T-helper 22 cell (primary cell): ENCODE measurements around the gene VANGL1.
"Not testable (repeated sequence)": the region's sequence is repeated elsewhere in the genome, so short reads cannot be mapped to it uniquely, and the experiment has no call there.

ENCODE experiments used
- DNase-seq: peaks from one replicate; pipeline ENCODE4 v3.0.0-alpha.2; 2020; ENCODE audit warnings: low read depth

Gene VANGL1

DNA sequence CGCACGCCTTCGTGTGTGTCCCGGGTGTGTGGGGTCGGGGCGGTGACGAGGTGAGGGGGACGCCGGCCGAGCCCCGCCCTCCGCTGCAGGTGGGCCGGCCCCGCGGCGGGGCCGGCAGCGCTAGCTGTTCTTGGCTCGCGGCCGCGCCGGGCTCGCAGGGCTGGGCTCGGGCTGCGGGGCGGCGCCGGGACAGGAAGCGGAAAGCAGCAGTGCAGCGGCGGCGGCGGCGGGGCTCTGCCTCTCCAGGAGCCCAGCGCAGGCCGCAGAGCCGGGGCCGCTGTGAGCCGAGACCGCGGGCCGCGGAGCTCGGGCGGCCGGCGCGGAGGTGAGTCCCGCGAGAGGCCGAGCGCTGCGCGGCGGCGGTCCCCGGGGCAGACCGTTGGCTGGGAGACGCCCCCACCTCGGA, at the start of gene VANGL1:
Gene VANGL1, plus strand, starts transcription at position 209 of the 406 bp plus-strand sequence. CDS start 9,444 bp downstream, outside the sequence.
- DNase-seq = no peak

DNA sequence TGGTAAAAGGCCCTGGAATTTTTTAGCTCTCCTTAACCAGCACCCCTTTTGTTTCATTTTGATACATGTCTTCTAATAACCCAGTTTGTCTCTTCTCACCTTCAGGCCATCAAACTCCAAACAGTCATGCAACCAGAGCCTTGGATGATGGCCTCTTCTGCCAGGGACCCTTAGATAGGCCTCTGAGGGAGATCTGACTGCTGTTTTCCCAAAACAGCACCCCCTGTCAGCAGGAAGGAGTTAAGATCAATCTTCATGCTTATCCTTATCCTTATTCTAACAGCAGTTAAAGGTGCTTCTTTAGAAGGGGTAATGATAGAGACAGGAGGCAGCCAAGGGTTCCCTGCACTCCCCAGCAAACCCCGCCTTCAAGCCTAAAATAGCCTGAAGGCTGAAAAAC, 49.5 kb upstream of the VANGL1 start:
- no peak for DNase-seq

DNA sequence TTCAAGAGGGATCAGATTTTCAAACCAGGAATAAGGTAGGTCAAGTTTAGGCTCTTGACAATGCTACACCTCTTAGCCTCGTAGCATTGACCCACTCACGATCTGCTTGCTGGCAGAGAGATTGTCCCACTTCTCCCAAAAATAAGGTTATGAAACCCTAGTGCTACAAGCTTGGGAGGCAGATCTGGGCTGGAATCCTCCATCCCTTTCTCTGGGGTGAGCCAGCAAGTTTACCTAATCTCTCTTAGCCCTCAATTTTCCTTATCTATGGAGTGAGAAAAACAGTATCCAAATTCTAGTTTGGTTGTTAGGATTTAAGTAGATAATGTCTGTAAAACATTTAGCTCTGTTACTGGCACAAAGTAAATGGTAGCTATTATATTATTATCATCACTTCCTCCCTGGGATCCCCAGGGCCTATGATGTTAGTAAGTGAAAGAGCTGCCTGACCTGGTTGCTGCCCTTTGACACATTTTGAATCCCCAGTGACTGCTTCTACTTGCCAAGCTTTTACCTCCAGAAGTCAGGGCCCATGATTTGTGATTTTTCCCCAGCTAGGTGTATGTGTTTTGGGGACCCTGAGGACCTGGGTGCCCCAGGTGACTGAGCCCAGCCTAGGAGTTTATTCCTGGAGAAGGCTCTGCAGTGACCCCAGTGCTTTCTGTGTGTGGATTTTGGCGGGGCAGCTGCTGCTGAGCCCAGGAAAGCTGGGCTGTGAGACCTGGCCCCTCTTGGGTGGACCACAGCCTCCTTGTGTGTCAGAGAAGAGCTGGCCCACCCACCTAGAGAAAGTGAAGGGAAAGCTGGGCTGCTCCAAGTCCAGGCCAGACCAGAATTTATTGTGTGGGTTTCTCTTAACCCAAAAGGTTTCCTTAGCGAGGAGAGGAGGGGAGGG, 48.2 kb upstream of the VANGL1 start:
- DNase-seq = no peak

DNA sequence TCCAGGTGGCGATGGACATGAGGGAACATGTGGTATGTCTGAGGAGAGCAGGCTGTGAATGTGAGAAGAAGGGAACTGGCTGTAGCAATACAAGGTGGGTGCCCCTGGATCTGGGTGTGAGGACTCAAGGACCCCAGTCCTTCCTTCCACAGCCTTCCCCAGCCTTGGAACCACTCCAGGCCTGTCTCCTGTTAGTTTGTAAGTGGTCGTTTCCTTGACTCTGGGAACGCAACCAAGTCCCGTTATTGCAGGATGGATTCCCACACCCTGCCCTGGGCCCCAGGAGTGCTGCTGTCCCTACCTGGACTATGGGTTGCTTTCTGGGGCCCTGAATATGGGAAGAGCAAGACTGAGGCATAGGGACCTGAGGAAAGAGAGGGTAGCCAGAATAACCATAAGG, 47.2 kb upstream of the VANGL1 start:
- no peak for DNase-seq

DNA sequence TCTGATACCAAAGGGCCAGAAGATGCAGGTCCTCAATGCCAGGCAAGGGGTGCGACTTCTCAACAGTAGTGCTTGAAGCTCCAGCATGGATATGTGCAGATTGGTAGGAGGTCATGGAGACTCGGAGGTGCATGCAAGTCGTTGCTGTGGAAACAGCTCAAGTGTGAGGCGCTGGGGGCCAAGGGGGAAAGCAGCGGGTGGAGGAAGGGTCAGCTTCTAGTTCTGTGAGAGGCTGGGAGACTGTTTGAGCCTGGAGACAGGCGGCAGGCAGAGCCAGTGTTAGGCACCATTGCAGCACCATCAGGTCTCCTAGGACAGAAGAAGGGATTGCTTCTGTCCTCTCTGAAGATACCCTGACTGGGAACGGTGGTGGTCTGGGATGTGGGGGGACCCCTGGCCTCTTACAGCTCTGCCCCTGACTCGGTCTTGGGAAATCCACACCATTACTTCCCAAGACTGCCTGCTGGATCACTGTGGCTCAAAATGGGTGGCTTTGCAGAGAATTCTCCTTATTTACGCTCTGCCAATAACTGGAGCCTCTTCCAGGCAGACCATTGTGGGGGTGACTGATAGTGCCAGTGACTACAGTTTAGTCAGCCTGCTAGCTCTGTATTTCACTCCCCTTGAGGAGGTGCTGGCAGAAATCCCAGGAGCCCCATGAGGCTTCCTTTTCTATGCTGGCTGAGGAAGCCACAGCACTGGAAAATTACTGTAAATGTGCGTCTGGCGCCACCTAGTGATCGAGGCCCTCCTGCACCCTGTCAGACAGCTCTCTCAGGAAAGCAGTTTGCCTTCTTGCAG, 46.3 kb upstream of the VANGL1 start:
- no peak for DNase-seq

DNA sequence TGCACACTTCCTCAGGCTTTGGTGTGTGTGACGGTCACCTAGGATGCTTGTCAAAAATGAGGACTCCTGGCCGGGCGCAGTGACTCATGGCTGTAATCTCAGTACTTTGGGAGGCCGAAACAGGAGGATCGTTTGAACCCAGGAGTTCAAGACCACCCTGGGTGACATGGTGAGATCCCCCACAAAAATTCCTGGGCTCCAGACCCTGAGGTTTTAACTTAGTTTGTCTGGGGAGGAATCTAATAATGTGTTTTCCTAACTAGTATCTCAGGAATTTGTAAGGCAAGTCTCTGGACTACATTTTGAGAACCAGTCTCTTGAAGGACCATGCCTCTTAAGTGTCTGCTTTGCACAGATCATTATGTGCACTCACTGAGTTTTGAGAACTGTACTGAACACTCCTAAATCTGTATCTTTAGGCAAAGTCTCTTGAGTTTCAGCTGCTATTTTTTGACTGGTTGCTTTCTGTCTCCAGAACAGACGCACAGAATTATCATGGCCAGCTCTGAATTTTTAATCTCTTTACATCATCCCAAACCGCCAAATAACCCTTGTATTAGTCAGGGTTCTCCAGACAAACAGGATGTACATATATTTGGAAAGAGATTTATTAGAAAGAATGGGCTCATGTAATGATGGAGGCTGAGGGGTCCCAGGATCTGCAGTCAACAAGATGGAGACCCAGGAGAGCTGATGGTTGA, 45.5 kb upstream of the VANGL1 start:
- DNase-seq = no peak

DNA sequence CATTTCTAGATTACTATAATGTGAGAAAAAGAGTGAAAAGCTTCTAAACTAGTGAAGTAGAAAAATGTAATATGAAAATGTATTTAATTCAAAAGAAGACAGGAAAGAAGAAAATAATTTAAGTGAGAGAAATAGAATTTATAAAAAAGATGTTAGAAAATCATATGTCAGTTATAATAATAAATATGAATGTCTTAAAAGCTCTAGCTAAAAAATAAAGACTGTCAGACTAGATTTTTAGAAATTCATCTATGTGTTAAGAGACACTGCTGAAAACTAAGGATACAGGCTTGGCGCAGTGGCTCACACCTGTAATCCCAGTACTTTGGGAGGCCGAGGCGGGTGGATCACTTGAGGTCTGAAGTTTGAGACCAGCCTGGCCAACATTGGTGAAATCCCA, 37.3 kb upstream of the VANGL1 start:
- DNase-seq = no peak

DNA sequence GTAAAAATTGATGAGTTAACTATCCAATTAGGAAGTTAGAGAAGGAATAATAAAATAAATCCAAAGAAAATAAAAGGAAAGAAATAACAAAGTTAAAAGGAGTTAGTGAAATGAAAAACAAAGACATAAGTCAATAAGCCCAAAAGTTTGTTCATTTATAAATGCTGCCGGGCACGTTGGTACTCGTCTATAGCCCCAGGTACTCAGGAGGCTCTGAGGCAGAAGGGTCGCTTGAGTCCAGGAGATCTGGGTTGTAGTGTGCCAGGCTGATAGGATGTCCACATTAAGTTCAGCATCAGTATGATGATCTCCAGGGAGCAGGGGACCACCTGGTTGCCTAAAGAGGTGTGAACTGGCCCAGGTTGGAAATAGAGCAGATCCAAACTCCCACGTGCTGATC, 35.5 kb upstream of the VANGL1 start:
- no peak for DNase-seq

DNA sequence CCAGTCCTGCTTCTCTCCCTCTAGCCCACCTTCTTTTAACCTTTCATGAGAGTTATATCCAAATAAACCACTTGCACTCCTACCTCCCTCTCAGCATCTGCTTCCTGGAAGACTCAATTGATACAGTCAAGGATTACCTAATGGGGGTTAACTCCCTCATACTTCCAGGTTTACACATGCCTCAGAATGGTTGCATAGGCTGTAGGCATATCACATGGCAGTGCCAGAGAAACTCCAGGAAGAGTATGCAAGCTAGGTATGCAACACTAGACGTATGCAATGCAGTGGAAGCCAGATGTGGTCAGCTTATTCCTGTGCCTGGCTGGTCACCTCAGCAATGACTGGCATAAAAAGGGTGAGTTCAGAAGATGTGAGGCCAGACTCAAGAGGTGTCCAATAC, 32.7 kb upstream of the VANGL1 start:
- DNase-seq = no peak

DNA sequence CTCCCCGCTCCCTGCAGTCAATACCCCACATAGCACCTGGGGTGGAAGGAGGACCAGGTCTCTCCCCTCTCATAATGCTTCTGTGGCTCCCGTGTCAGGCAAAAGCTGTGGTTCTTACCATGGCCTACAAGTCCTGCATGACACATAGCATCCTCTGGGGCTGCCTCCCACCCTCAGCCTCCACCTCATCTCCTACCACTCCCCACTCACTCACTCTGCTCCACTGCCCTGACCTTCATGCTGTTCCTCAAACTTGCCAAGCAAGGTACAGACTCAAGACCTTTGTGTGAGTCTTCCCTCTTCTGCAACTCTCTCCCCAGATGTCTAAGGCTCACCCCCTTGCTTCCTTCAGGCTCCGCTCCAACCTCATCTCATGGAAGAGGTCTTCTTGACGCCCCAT, 28.0 kb upstream of the VANGL1 start:
- DNase-seq = no peak

DNA sequence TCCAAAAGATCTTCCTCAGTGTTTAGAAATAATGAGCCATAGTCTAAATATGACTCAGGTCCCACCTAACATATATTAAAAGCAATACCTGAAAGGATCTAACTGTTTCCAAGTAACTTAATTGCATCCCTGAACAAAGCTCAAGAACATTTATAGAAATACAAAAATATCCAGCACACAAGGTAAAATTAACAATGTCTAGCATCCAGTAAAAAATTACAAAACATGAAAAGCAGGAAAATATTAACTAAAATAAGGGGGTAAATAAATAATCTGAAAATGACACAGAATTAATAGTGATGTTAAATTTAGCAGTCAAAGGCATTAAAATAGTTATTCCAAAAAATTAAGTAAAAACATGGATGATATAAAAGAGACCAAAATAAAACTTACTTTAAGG, 21.3 kb upstream of the VANGL1 start:
- DNase-seq = no peak

DNA sequence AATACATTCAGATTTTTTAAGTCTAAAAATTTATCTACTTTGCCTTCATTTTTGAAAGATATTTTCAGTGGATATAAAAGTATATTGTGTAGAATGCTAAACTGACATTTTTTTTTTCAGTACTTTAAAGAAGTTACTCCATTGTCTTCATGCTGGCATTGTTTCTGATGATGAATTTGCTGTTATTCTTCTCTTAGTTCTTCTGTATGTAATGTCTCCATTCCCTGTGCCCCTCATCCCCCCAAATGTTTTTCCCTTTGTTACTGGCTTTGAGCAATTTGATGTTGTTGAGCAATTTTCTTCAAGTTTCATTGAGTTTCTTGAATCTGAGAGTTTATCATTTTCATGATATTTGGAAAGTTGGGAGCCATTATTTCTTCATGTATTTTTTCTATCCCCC, 20.8 kb upstream of the VANGL1 start:
- DNase-seq = no peak

DNA sequence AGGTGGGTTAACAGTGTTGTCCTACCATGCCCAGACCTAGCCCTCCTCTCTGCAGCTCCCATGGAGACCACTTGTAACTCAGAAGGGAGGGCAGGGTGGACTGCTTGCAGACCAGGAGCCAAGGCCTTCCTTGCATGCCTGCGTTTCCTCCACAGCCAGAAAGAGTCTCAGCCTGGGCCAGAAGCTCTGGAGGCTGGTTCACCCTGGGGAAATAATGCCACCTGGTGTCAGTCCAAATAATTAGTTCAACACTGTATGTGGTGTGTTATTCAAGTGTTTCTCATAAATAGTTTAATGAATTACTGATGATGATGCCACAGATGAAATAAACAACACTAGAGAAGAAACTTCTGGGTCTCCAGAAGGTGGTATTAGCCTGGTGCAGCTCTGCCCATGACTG, 16.9 kb upstream of the VANGL1 start:
- no peak for DNase-seq

DNA sequence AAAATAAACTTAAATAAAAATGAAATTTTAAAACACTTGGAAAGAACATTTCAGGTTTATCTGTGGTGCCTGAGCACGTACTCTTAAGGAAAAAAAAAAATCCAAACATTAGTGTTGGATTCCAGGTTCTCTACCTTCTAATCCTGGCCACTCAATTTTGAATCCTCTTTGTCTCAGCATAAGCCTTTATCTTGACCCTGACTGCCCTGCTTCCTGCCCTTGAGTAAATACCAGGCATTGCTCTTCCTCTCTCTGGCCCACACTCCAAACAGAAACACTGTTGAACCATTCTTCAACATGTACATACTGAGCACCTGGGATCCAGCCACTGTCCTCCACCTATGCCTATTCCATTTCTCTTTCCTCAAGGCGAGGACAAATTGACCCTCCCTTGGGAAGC, 11.4 kb upstream of the VANGL1 start:
- DNase-seq = no peak

DNA sequence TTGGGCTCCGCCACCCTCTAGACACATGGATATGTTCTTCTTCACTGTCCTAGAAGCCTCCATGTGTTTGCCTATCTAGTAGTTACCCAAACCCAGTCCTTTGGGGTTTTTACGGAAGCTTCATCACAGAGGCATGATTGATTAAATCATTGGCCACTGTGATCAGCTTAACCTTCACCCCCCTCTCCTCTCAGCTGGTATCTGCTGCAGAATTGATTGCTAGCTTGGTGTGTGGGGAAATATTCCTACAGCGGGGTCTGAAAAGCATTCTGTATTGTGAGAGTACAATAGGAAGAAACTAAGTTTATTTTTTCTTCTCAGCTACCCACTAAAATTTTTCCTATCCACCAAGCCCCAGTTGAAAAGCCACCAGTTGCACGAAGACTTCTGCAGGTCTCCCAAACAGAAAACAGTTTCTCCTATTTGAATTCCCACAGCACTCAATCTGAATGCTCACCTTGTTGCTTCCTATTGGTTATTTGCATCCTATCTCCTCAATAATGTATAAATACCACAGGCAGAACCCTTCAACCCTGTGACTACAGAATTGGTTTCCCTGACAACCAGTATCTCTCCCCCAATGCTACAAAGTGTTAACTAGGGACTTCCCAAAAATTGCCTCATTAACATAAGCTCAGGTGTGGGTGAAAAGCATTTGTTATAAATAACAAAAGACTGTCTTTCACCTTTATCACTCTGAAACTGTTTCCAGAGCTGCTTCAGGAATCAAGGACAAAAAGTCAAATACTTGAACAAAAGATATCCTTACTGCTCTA, 9.3 kb upstream of the VANGL1 start:
- DNase-seq = no peak

DNA sequence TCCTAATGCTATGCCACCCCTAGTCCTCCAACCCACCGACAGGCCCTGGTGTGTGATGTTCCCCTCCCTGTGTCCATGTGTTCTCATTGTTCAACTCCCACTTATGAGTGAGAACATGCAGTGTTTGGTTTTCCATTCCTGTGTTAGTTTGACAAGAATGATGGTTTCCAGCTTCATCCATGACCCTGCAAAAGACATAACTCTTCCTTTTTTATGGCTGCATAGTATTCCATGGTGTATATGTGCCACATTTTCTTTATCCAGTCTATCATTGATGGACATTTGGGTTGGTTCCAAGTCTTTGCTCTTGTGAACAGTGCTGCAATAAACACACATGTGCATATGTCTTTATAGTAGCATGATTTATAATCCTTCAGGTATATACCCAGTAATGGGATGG, 8.2 kb upstream of the VANGL1 start:
- not testable (repeated sequence) for DNase-seq

DNA sequence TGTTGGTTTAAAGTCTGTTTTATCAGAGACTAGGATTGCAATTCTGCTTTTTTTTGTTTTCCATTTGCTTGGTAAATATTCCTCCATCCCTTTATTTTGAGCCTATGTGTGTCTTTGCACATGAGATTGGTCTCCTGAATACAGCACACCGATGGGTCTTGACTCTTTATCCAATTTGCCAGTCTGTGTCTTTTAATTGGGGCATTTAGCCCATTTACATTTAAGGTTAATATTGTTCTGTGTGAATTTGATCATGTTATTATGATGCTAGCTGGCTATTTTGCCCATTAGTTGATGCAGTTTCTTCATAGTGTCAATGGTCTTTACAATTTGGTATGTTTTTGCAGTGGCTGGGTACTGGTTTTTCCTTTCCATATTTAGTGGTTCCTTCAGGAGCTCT, 4.5 kb upstream of the VANGL1 start:
- not testable (repeated sequence) for DNase-seq

DNA sequence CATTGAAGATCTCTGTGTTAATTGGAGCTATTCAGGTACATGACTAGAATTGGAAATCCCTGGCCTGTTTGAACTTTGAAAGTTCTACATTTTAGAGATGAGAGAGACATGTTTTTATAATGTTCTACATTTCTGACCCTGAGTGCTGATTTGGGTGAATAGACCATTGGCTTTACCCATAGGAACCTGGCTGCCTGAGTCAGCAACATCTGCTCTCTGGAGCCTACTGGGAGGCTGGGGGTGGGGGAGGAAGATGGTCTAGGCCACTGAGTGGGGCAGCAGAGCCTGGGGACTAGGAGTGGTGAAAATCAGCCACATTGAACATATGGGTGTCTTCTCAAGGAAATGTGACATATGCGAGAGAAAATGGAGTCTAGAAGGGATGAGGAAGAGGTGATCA, 1.4 kb upstream of the VANGL1 start:
- no peak for DNase-seq

DNA sequence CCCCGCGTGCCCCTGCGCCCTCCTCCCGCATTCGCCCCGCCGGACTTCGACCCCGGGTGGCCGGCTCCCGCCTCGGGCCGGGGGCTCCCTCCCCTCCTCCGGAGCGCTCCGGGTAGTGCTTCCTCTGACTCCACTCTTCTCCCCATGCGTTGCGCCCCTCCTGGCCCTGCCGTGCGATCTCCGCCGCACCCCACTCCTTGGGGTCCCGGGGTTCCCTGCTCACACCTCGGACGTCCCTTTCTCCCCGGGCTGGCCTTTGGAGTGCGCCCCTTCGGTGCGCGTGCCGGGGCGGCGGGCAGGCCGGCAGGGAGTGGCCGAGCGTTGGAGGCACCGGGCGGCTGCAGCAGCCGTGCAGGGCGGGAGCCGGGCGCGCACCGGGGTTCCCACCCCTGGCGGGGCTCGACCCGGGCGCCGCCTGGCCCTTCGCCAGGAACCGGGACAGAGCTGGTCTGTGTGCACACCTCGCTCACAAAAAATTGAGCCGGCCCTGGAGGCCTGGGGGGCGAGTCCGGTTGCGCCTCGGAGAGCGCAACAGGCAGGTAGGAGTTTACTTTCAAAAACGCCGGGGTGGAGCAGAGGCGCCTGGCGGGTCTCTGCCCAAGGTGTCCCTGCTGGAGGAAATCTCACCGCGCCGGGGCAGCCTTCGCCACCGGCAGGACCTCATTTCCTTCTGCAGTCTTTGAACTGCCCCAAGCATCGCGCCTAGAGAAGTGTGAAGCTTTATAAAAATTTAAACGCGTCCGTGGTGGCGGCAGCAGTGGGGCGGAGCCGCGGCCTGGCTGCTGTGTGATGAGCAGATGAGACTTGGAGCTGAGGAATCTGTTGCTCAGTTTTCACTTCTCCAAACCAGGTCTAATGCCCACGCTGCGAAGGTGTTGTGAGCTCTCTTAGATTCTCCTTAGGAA, 650 bp downstream of the VANGL1 start:
- no peak for DNase-seq

DNA sequence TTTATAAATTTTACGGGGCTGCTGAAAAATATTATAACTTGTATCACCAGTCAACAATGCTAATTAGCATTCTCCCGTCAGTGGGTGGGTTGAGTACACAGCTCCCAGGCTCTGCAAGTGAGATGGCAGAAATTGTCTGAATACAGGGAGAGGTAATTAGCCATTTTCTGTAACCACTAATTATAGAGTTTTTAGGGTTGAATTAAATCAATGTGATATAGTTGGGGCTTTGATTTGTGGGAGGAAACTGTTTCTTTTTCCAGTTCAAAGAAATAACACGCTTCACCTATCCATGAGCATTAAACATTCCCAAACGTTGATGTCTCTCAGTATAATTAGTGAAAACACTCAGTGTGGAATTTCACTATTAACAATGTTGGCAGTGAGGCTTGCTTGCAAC, 1.5 kb downstream of the VANGL1 start:
- no peak for DNase-seq

DNA sequence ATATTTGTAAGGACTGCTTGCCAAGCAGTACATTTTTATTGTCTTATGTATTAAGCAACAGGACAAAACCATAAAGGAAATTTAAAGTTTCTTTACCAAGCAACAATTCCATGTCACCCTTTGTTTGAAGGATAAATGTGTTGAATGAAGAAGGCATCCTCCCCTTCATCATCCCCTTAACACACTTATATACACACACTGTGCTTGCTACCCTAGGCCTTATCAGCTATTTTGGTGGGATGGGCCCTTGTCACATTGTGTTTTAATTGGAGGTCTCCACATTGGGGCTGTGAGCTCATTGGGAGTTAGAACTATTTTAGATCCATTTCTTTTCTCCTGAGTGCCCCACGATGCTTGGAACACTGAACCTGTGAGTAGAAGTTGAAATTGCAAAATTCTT, 1.9 kb downstream of the VANGL1 start:
- DNase-seq = no peak
